Measurements from ENCODE around the gene DCANP1.

DCANP1 gene

DNA sequence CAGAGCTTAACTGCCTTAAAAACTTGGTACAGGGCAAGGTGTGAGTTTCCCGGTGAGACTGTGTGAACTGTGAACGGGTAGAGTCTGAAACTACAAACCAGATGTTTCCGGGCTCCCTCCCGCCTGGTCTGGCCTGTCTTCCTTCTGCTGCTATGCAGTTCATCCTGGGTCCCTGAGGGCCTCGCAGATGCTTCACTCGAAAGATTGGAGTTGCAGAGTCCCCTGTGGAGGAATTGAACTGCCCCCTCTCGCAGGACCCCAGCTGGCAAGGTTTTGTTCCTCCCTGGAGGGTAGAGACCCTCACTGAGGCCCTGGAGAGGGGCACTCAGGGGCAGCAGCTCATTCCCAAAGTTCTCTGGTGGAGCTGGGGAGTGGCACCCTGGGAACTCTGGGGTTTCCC, 533 bp downstream of the DCANP1 start:
- no peak overlapping the region for H3K4me3 ChIP-seq (replicated peaks; ENCODE audit: insufficient read depth, low read length)
- TF ChIP-seq, protein P1, sequence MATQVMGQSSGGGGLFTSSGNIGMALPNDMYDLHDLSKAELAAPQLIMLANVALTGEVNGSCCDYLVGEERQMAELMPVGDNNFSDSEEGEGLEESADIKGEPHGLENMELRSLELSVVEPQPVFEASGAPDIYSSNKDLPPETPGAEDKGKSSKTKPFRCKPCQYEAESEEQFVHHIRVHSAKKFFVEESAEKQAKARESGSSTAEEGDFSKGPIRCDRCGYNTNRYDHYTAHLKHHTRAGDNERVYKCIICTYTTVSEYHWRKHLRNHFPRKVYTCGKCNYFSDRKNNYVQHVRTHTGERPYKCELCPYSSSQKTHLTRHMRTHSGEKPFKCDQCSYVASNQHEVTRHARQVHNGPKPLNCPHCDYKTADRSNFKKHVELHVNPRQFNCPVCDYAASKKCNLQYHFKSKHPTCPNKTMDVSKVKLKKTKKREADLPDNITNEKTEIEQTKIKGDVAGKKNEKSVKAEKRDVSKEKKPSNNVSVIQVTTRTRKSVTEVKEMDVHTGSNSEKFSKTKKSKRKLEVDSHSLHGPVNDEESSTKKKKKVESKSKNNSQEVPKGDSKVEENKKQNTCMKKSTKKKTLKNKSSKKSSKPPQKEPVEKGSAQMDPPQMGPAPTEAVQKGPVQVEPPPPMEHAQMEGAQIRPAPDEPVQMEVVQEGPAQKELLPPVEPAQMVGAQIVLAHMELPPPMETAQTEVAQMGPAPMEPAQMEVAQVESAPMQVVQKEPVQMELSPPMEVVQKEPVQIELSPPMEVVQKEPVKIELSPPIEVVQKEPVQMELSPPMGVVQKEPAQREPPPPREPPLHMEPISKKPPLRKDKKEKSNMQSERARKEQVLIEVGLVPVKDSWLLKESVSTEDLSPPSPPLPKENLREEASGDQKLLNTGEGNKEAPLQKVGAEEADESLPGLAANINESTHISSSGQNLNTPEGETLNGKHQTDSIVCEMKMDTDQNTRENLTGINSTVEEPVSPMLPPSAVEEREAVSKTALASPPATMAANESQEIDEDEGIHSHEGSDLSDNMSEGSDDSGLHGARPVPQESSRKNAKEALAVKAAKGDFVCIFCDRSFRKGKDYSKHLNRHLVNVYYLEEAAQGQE (IDR thresholded peaks at IDR 0.05; ENCODE audit: insufficient replicate concordance, low read depth): no peak
- no peak for DNase-seq (ENCODE audit: low read depth in 1 of 2, low spot score in 1 of 2)

DNA sequence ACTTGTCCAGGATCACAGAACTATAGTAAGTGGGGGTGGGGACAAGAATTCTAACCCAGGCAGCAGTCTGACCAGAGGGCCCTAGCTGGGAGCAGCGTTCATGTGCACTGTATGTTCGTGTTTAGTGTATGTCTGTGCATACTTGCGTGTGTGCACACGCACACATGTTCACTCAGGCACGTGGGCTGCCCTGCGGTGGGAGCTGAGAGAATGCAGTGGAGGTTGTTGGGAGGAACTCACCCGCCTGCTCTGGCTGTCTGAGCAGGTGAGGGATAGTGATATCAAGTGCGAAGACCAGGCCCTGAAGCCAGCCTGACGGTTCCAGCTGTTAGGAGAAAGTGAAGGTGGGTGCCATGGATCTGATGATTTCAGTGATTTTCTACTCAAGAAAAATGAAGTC, 942 bp downstream of the DCANP1 start:
- Histone ChIP-seq H3K27me3 (ENCODE audit: insufficient read depth, poor library complexity, severe bottlenecking) (no peaks in the 10 kb centered on the region), H3K4me3 (replicated peaks; ENCODE audit: insufficient read depth, low read length) (no peak overlapping the region), H3K27ac (replicated peaks) (no peak overlapping the region)
- DNase-seq (ENCODE audit: low read depth in 1 of 2, low spot score in 1 of 2): no peak
- TF ChIP-seq SPI1 (IDR thresholded peaks at IDR 0.05; ENCODE audit: borderline replicate concordance, low read depth) (no peak), GABPA (IDR thresholded peaks at IDR 0.05; ENCODE audit: low read depth) (no peak), POLR2AphosphoS5 (IDR thresholded peaks at IDR 0.05; ENCODE audit: low read depth) (no peak)
- TF ChIP-seq, protein P2, sequence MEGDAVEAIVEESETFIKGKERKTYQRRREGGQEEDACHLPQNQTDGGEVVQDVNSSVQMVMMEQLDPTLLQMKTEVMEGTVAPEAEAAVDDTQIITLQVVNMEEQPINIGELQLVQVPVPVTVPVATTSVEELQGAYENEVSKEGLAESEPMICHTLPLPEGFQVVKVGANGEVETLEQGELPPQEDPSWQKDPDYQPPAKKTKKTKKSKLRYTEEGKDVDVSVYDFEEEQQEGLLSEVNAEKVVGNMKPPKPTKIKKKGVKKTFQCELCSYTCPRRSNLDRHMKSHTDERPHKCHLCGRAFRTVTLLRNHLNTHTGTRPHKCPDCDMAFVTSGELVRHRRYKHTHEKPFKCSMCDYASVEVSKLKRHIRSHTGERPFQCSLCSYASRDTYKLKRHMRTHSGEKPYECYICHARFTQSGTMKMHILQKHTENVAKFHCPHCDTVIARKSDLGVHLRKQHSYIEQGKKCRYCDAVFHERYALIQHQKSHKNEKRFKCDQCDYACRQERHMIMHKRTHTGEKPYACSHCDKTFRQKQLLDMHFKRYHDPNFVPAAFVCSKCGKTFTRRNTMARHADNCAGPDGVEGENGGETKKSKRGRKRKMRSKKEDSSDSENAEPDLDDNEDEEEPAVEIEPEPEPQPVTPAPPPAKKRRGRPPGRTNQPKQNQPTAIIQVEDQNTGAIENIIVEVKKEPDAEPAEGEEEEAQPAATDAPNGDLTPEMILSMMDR (IDR thresholded peaks at IDR 0.05; ENCODE audit: insufficient read depth, low read length): no peak
- TF ChIP-seq, protein P1 (IDR thresholded peaks at IDR 0.05; ENCODE audit: insufficient replicate concordance, low read depth): no peak

More for the DNA sequence above, 533 bp downstream of the DCANP1 start:
- Histone ChIP-seq H3K27me3 (ENCODE audit: insufficient read depth, poor library complexity, severe bottlenecking) (no peaks in the 10 kb centered on the region), H3K27ac (replicated peaks) (no peak overlapping the region)

DNA sequence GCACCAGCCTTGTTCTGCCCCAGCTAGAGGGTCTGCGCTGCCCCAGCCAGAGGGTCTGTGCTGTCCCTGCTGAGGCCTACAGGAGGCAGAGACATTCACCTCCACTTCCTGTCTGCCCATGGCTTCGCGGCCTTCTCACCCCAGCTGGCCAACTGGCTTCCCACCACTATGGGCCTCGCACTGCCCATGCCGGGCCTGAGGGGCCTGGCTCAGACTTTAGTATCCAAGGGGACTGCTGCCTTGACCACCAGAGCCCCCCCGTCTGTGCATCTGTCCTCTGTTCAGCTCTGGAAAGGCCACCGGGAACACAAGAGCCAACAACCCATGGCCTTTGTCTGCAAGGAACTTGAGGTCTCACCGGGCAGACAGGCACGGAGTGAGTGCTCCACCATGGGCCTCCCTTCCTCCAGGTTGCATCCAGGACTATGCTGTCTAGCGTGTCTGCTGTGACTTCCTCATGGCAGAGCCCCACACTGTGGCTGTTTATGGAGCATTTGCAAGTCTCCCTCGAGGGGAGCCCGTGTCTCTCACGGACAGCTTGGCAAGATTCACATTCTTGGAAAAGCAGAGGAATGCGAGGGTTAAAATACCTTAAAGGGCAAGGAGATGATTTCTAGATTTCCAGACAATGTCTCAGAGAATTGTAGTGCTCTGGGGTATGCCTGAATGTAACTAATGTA, 1.7 kb downstream of the DCANP1 start:
- TF ChIP-seq, protein P2 (IDR thresholded peaks at IDR 0.05; ENCODE audit: insufficient read depth, low read length): no peak
- TF ChIP-seq GABPA (IDR thresholded peaks at IDR 0.05; ENCODE audit: low read depth) (no peak), POLR2AphosphoS5 (IDR thresholded peaks at IDR 0.05; ENCODE audit: low read depth) (no peak), SPI1 (IDR thresholded peaks at IDR 0.05; ENCODE audit: borderline replicate concordance, low read depth) (no peak)
- TF ChIP-seq, protein P1 (IDR thresholded peaks at IDR 0.05; ENCODE audit: insufficient replicate concordance, low read depth): no peak
- H3K27ac ChIP-seq (replicated peaks): no peak overlapping the region
- DNase-seq (ENCODE audit: low read depth in 1 of 2, low spot score in 1 of 2): no peak

More for the DNA sequence above, 1.7 kb downstream of the DCANP1 start:
- no peak overlapping the region for H3K4me3 ChIP-seq (replicated peaks; ENCODE audit: insufficient read depth, low read length)
- H3K27me3 ChIP-seq (ENCODE audit: insufficient read depth, poor library complexity, severe bottlenecking): no peaks in the 10 kb centered on the region

Measured in HL-60 (cell line).